GM19043 (cell line): Measurements from ENCODE around the gene ADCY4.

Experiments
- ATAC-seq: cut with Tn5 transposase; IDR thresholded peaks from one replicate; pipeline ENCODE4 v1.9.1; 2021; ENCODE audit warnings: low read depth; ENCODE audit not compliant: unreplicated experiment

The ADCY4 gene

DNA sequence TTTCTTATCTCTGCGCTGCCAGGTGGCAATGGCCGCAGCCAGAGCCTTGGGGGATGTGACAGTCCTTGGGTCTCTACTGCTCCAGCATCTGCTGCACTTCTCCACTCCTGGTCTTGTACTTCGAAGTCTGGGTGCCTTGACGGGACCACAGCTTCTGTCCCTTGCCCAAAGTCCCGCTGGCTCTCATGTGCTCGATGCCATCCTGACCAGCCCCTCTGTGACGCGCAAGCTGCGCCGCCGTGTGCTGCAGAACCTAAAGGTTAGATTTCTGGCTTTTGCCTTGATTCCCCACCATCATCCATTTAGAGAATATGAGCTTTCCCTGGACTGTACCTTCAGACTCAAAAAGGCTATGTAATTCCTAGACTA lies 30.9 kb downstream of the ADCY4 start:
- ATAC-seq = no peak

DNA sequence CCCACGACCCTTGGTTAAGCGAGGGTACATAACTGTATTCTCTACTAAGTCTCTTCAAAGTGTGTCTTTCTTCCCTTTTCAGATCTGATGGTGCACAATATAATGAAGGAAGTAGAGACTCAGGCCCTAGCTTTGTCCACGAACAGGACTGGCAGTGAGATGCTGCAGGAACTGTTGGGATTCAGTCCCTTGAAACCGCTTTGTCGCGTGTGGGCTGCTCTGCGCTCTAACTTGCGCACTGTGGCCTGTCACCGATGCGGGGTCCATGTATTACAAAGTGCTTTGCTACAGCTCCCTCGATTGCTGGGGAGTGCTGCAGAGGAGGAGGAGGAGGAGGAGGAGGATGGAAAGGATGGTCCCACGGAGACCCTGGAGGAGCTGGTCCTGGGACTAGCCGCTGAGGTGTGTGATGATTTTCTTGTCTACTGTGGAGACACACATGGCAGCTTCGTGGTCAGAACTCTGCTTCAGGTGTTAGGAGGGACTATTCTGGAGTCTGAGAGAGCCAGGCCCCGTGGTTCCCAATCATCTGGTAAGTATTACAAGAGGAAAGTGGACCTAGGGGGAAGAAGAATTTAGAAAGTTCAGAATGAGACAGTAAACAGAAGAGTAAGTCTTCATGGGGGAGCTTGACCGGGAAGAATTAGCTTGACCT lies 34.4 kb downstream of the ADCY4 start:
- ATAC-seq = no peak

- peak; percentile 54 for ATAC-seq
Measured at GRCh38 chr14:24299255-24300191, 35.3 kb downstream of the ADCY4 start, which contains the start of the genes DHRS1 and NOP9. Gene DHRS1, minus strand, starts transcription at chr14:24299780. Its CDS starts 674 bp downstream, at chr14:24299106. Gene NOP9, plus strand, starts transcription at chr14:24299850. Its CDS starts 105 bp downstream, at chr14:24299955.

DNA sequence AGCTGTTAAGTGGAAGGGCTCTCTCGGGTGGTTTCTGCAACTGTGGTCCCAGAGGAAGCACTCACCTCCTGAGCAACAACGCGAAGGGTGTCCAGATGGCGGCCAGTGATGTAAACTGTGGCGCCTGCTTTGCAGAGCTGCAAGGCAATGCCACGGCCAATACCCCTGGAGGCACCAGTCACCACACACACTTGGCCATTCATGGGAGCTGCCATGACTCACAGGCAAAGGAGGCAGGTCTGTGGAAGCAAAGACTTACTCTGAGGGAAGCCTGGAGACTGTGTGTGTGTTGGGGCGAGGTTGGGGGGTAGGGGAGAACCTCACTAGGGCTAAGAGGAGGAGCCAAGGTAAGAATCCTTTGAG lies 36.0 kb downstream of the ADCY4 start:
- ATAC-seq = no peak

- peak; percentile 21 for ATAC-seq
Measured at GRCh38 chr14:24297190-24297964, 37.5 kb downstream of the ADCY4 start.

GRCh38 chr14:24296341-24297157 lies 38.3 kb downstream of the ADCY4 start:
- peak; percentile 47 for ATAC-seq

- no peak for ATAC-seq
Measured at GRCh38 chr14:24293525-24293924, 41.3 kb downstream of the ADCY4 start.

DNA sequence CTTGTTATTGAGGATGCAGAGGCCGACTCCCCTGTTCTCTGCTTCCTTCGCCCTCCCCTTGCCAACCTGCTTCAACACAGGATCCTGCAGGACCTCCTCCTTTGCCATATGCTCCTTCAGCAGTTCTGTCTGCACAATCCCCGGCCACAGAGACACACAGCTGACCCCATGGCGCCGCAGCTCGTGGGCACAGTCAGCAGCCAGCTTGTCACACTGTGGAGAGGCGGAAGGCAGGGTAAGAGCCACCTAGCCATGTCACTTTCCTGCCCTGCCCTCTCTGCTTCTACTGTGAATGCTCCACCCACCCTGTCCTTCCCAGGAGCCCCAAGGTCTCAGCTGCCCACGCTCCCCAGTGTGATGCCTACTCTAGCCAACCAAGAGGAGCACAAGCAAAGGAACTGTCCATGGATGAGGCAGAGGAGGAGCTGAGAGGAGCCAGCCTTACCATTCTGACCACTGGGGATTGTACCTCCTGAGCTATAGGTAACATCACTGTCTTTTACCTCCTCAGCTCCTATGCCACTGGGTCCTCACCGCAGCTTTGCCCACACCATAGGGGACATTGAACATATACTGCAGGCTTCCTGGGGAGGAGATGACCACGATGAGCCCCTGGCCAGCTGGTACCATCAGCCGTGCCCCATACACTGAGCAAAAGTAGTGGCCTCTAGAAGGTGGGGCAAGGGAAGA lies 42.6 kb downstream of the ADCY4 start:
- no peak for ATAC-seq

DNA sequence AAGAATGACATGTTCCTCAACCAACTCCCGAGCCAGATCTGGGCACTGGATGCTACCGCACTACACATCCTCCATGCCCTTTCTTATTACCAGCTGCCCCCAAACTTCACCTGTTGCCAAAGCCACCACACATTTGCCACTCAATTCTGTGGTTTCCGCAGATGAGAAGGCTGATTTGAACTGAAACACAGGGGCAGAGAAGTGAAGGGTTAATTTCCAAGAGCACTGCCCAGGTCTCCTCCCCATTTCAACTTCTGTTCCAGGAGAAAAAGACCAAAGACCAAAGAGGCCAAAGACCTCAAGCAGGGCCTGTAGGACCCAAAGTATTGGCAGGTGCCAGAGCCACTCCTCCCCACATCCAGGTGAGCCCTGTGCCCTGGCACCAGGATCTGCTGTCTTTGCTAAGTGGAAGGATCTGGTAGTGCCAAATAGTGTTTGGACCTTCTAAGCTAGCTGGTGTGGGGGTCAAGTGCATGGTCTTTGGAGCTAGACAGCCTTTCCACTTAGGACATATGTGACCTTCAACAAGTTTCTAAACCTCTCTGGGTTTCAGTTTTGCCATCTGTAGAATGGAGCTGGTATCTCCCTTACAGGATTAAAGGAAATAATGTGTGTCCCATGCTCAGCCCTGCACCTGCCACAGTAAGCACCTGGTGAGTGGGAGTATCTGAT lies 43.3 kb downstream of the ADCY4 start:
- ATAC-seq = no peak

GRCh38 chr14:24290746-24291145 lies 44.1 kb downstream of the ADCY4 start:
- ATAC-seq = no peak

DNA sequence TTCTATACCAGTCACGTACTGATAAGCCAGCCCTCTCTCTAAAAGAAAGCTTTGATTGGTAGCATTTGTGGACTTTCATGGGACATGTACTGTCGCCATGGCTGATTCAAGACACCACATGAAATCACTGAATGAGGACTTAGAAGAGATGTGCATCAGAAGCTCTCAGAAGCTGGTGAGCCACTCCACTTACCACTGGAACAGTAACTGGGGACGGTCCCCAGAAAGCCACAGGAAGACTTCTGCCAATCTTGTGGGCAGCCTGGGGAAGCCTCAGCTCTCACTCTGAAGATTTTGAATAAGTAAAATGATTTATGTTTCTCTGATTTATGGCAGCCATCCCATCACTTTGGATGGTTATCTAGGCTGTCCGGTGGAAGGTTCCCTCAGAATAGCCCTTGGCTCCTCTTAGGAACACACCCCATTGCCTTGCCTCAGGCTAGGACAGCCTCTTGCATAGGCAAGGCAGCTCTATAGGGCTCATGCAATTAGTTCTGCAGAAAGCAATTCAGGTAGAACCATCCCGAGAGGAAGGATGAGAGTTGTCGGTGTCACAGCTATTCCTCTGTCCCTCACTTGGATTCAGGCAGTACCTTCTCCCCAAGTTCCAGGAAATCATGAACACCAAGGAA lies 45.1 kb downstream of the ADCY4 start:
- ATAC-seq = peak; percentile 87

- ATAC-seq = no peak
Measured at GRCh38 chr14:24286996-24287395, 47.9 kb downstream of the ADCY4 start.

GRCh38 chr14:24285351-24285750 lies 49.5 kb downstream of the ADCY4 start:
- no peak for ATAC-seq

- no peak for ATAC-seq
Measured at GRCh38 chr14:24284501-24285035, 50.3 kb downstream of the ADCY4 start.

DNA sequence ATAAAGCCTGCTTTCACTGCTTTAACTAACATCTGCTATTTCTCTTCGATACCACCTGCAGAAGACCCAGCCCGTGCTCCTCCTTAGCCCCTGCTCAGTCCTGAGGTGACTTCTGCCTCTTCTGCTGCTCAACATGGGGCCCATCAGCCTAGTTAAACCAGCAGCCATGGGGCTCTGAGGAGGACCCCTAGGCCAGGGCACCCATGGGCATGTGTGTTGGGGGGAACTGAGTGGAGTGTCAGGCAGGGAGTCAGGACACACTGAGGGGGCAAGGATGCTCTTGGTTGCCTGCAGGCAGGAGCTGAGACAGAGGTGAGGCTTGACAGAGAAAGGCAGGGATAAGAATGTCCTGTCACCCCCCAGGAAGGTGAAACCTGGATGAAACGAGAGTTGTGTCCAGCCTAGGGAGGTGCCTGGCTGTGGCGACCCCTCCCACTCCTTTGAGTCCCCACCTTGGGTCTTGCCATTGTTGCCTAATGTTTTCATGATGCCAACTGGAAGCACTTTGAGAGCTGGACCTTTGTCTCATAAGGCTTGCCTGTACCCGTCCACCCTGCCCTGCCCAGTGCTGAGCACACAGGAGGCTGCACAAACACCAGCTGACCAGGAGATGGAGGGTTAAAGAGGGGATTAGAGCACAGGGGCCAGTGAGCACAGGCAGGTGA lies 50.9 kb downstream of the ADCY4 start:
- no peak for ATAC-seq

DNA sequence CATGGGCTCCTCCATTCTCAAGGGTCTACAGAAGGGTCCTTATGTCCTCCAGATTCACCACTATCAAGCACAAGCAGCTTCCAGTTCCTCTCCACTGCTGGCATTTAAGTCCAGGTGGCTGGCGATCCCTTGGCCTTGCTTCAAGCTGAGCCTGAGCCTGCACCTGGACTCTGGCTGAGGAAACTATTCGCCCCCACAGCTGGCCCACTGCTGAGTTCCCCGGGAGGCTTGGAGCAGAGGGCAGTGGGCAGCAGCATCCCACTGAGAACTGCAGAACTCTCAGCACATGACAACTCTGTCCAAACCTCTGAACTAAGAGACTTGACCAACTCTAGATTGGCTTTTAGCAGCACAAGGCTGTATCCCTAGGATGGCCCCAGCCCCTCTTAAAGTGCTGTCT lies 52.1 kb downstream of the ADCY4 start:
- ATAC-seq = no peak

DNA sequence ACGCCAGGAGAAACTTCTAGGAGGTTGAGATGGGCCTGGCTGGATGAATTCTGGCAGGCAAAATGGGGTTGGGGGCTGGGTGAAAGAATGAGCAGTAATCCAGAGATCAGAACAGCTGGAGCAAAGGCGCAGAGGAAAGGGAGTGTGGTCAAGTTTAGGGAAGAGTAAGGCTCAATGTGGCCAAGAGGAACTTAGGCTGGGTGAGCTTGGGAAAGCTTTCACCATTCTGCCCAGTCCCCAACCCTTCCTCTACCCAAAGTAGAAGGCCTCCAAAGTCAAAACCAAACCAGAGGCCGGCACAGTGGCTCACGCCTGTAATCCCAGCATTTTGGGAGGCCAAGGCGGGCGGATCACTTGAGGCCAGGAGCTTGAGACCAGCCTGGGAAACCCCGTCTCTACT lies 53.2 kb downstream of the ADCY4 start:
- ATAC-seq = no peak
